ENCODE results near the gene RNF166. TPM values are rescaled to one million over a fixed set of nuclear protein-coding genes. Genes with fewer than 3 reads are reported as not detected.

RNF166 gene
- total RNA-seq, 1 experiment from 2014 or later: 26.5 TPM

DNA sequence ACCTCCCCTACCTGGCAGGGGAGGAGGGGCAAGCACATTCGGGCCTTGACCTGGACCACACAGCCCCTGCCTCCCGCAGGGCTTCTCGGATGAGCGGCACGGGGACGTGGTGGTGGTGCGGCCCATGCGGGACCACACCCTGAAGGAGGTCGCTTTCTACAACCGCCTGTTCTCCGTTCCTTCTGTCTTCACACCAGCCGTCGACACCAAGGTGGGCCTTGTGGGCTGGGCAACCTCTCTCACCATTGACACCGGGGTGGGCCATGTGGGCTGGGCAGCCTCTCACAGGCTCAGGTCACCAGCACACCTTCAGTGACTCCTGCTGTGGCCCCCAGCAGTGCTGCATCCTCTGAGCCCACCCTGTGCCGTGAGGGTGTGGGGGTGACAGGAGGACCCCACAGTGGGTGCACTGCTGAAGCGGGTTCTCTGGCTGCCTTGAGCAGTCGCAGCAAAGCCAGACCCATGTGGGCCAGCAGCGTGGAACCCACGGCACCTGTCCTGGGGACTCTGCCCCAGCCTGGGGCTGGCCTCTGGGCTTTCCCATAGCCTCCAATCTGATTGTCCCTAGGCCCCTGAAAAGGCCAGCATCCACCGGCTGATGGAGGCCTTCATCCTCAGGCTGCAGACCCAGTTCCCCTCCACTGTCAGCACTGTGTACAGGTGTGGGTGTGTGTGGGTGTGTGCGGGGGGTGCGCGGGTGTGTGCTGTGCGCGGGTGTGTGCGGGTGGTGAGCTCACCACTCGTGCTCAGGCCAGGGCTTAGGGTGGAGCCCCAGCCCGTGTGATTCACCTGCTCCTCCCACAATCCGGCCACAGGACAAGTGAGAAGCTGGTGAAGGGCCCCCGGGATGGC, 7.6 kb upstream of the RNF166 start:
- H4K5ac ChIP-seq (ENCODE audit: insufficient read length, low read depth, low read length): no peak overlapping the region
- no peak overlapping the region for H3K56ac ChIP-seq (ENCODE audit: insufficient read length, low read depth, low read length)
- no peaks in the 10 kb centered on the region for H3K23me2 ChIP-seq (ENCODE audit: insufficient read length, low read depth, low read length, poor library complexity, severe bottlenecking)
- no peaks in the 10 kb centered on the region for H3K79me1 ChIP-seq (ENCODE audit: insufficient read depth, low read depth, low read length, poor library complexity, severe bottlenecking)
- no peak overlapping the region for H2BK5ac ChIP-seq (ENCODE audit: insufficient read length, low read length)
- no peak for DNase-seq
- H2AK5ac ChIP-seq (ENCODE audit: insufficient read length, low read length): no peak overlapping the region
- no peak overlapping the region for H2AFZ ChIP-seq (ENCODE audit: low read length)
- Mint-ChIP-seq H3K4me1 (peaks cover 0 to 6% of the 10 kb centered on the region in 2 experiments; a peak in 1 of 4 replicates), H3K36me3 (ENCODE audit: insufficient read depth in 1 of 3, low read depth in 3 of 3) (peaks cover 4 to 24% (median 23%) of the 10 kb centered on the region in 3 experiments; a peak in 6 of 7 replicates), H3K27ac (no peak overlapping the region), H3K4me3 (no peak overlapping the region), H3K9me3 (no peaks in the 10 kb centered on the region), H3K27me3 (ENCODE audit: low read depth) (no peaks in the 10 kb centered on the region)
- no peak overlapping the region for H2BK20ac ChIP-seq (ENCODE audit: low read depth, low read length, poor library complexity, severe bottlenecking)
- H3T11ph ChIP-seq (ENCODE audit: low read length): no peak overlapping the region
- H3K9me3 ChIP-seq (ENCODE audit: control insufficient read depth, low read depth, low read length): no peaks in the 10 kb centered on the region
- no peak overlapping the region for H3K23ac ChIP-seq (ENCODE audit: insufficient read length, low read depth, low read length)
- no peak overlapping the region for H3K4me2 ChIP-seq (ENCODE audit: insufficient read depth, insufficient read length, low read length)
- H3K4ac ChIP-seq (ENCODE audit: low read depth, low read length): no peak overlapping the region
- no peak overlapping the region for H2BK12ac ChIP-seq (ENCODE audit: insufficient read length, low read depth, low read length)
- no peak overlapping the region for H4K8ac ChIP-seq (replicated peaks; ENCODE audit: insufficient read length, low read depth, low read length)
- no peak overlapping the region for H3K27ac ChIP-seq (ENCODE audit: insufficient read length, low read depth, low read length)
- H2BK120ac ChIP-seq (ENCODE audit: low read depth, low read length, poor library complexity, severe bottlenecking): no peak overlapping the region
- H4K20me1 ChIP-seq (ENCODE audit: control insufficient read depth, insufficient read depth, insufficient read length): no peaks in the 10 kb centered on the region
- H3K79me2 ChIP-seq (ENCODE audit: insufficient read depth, low read length): no peaks in the 10 kb centered on the region
- H2BK15ac ChIP-seq (ENCODE audit: low read depth, low read length): no peak overlapping the region
- no peak overlapping the region for H4K91ac ChIP-seq (ENCODE audit: insufficient read length, low read depth, low read length)
- no peaks in the 10 kb centered on the region for H3K4me1 ChIP-seq (ENCODE audit: insufficient read depth, low read length)
- H3K9ac ChIP-seq (ENCODE audit: extremely low read depth, insufficient read length, low read length): no peak overlapping the region
- no peak overlapping the region for H3K14ac ChIP-seq (ENCODE audit: insufficient read depth, low read length)
- TF ChIP-seq, protein P1, sequence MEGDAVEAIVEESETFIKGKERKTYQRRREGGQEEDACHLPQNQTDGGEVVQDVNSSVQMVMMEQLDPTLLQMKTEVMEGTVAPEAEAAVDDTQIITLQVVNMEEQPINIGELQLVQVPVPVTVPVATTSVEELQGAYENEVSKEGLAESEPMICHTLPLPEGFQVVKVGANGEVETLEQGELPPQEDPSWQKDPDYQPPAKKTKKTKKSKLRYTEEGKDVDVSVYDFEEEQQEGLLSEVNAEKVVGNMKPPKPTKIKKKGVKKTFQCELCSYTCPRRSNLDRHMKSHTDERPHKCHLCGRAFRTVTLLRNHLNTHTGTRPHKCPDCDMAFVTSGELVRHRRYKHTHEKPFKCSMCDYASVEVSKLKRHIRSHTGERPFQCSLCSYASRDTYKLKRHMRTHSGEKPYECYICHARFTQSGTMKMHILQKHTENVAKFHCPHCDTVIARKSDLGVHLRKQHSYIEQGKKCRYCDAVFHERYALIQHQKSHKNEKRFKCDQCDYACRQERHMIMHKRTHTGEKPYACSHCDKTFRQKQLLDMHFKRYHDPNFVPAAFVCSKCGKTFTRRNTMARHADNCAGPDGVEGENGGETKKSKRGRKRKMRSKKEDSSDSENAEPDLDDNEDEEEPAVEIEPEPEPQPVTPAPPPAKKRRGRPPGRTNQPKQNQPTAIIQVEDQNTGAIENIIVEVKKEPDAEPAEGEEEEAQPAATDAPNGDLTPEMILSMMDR (conservative IDR thresholded peaks at IDR 0.05): no peak
- no peak overlapping the region for H3K18ac ChIP-seq (ENCODE audit: insufficient read length, low read depth, low read length)
- H3K27me3 ChIP-seq (ENCODE audit: insufficient read depth, low read length): no peaks in the 10 kb centered on the region
- WGBS (ENCODE audit: extremely low coverage, insufficient read length, low lambda C conversion rate): no CpG with 5 or more reads among the region's 30 CpGs

Measured in H9 (cell line).